ENCODE results near the gene SERINC3.

GRCh38 chr20:44489223-44489622 is 32.6 kb downstream of the SERINC3 start:
- TF ChIP-seq POLR2AphosphoS5 (IDR thresholded peaks at IDR 0.05) (no peak), POLR2A (IDR thresholded peaks at IDR 0.05) (no peak)
- TF ChIP-seq, protein P1, sequence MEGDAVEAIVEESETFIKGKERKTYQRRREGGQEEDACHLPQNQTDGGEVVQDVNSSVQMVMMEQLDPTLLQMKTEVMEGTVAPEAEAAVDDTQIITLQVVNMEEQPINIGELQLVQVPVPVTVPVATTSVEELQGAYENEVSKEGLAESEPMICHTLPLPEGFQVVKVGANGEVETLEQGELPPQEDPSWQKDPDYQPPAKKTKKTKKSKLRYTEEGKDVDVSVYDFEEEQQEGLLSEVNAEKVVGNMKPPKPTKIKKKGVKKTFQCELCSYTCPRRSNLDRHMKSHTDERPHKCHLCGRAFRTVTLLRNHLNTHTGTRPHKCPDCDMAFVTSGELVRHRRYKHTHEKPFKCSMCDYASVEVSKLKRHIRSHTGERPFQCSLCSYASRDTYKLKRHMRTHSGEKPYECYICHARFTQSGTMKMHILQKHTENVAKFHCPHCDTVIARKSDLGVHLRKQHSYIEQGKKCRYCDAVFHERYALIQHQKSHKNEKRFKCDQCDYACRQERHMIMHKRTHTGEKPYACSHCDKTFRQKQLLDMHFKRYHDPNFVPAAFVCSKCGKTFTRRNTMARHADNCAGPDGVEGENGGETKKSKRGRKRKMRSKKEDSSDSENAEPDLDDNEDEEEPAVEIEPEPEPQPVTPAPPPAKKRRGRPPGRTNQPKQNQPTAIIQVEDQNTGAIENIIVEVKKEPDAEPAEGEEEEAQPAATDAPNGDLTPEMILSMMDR (IDR thresholded peaks at IDR 0.05), result no peak

Measured in breast epithelium (tissue), 3 donors.